ENCODE measurements around the gene CARD11. TPM values are rescaled to one million over a fixed set of nuclear protein-coding genes. Genes with fewer than 3 reads are reported as not detected.

CARD11 gene
- total and polyA plus RNA-seq, 10 donors, result 30.3 to 72.6 (median 48.8) TPM

DNA sequence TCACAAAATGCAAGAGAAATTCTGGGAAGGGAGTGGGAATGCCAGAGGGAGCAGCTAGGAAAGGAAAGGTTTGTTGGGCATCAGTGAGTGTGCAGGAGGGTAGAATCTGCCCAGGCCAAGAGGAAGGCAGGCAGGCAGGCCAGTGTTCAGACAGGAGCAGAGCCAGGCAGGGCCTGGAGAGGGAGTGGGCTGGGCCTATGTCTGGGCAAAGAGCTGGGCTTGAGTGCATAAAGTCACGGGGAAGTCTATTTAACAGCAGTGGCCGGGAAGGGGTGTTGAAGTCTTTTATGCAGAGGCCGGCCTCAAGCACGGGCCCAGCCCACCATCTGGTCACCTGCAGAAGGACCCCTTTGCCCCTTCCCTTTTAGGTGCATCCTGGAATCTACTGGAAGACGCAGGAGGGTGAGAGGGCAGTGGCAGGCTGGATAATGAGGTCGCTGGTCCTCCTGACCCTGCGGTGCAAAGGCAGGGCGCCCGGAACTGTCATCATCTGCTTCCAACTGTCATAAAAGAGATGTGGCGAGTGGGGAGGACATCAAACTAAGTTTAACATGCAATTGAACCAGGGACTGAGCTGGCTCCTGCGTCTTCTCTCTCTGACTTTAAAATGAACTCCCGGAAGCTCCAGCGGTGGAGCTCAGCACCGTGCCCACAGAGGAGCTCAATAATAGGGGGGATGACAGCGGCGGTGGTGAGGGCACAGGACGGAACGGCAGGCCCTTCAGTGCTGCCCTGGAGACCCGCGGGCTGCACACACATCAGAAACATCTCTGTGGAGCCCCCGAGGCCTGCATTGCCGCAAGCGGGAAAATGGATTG lies 29.5 kb downstream of the CARD11 start:
- 85 to 94% (median 89%) methylated on average over 23 of the region's 23 CpGs for WGBS, 5 donors
- intact Hi-C loops (cut with DNase I; ENCODE audit: low total_unique reads), result no loop called here
- Histone ChIP-seq H3K9me3 (peaks cover 0 to 12% (median 3%) of the 10 kb centered on the region in 8 donors), H3K36me3 (peaks cover 0 to 62% (median 8%) of the 10 kb centered on the region in 6 donors), H3K4me1 (peaks cover 0 to 28% (median 13%) of the 10 kb centered on the region in 6 donors), H3K4me3 (no peak overlapping the region), H3K27me3 (replicated peaks in 1 of 7) (no peaks in the 10 kb centered on the region), H3K27ac (no peak overlapping the region)
- peak; percentile 61 for DNase-seq
- TF ChIP-seq POLR2AphosphoS5 (IDR thresholded peaks at IDR 0.05) (peak in 1 of 3 donors; percentile 42), POLR2A (IDR thresholded peaks at IDR 0.05) (no peak)
- TF ChIP-seq, protein P1, sequence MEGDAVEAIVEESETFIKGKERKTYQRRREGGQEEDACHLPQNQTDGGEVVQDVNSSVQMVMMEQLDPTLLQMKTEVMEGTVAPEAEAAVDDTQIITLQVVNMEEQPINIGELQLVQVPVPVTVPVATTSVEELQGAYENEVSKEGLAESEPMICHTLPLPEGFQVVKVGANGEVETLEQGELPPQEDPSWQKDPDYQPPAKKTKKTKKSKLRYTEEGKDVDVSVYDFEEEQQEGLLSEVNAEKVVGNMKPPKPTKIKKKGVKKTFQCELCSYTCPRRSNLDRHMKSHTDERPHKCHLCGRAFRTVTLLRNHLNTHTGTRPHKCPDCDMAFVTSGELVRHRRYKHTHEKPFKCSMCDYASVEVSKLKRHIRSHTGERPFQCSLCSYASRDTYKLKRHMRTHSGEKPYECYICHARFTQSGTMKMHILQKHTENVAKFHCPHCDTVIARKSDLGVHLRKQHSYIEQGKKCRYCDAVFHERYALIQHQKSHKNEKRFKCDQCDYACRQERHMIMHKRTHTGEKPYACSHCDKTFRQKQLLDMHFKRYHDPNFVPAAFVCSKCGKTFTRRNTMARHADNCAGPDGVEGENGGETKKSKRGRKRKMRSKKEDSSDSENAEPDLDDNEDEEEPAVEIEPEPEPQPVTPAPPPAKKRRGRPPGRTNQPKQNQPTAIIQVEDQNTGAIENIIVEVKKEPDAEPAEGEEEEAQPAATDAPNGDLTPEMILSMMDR (IDR thresholded peaks at IDR 0.05 in 8 of 11, conservative IDR thresholded peaks at IDR 0.05 in 3 of 11), result no peak

DNA sequence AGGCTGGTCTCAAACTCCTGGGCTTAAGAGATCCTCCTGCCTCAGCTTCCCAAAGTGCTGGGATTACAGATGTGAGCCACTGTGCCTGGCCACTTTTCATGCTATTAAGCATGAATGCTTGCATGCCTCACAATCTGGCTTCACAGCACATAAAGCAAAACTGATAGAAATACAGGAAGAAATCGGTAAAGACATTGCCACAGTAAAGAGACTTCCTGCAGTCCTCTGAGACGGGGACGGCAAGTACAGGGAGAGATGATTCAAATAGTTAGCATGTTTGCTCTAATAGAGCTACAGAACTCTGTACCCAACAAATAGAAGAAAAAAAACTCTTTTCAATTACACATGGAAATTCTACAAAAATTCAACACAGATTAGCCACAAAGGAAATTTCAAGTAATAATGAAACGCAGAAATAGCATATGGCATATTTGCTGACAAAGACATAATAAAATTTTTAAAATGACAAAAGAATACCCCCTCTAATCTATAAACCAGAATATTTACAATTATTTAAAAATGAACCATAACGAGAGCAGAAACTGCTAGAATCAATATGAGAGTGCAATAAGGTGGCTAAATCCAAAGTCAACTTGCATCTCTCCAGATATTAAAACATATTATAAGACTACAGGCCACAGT lies 32.3 kb downstream of the CARD11 start:
- no peak for DNase-seq
- peaks cover 0 to 28% (median 13%) of the 10 kb centered on the region in 6 donors for H3K4me1 ChIP-seq
- TF ChIP-seq, protein P1 (IDR thresholded peaks at IDR 0.05 in 8 of 11, conservative IDR thresholded peaks at IDR 0.05 in 3 of 11), result no peak
- TF ChIP-seq POLR2A (IDR thresholded peaks at IDR 0.05) (no peak), POLR2AphosphoS5 (IDR thresholded peaks at IDR 0.05) (no peak)
- peak overlapping the region in 1 of 8 donors; percentile 48 for H3K27ac ChIP-seq
- no peak overlapping the region for H3K4me3 ChIP-seq
- peaks cover 0 to 38% (median 6%) of the 10 kb centered on the region in 6 donors for H3K36me3 ChIP-seq
- H3K27me3 ChIP-seq (replicated peaks in 1 of 7), result no peaks in the 10 kb centered on the region
- intact Hi-C loops (cut with DNase I; ENCODE audit: low total_unique reads), result no loop called here
- peaks cover 0 to 10% (median 3%) of the 10 kb centered on the region in 8 donors for H3K9me3 ChIP-seq
- 49 to 62% (median 58%) methylated on average over 5 of the region's 5 CpGs for WGBS, 5 donors

DNA sequence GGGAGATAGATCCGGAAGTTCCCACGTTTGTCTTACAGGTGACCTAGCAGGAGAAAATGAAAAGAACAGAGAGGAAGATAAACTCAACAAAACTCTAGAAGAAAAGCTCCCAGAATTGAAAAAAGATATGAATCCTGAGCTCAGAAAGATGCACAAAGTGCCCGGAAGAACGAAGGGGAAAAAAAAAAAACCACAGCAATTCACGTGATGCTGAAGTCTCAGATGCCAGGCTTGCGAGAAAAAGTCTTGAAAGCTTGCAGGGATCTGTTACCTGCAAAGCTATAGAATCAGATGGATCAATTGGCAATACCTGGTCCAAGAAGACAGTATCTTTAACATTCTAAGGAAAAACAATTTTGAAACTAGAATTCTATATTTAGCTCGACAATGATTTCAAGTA lies 33.5 kb downstream of the CARD11 start:
- Histone ChIP-seq H3K27me3 (replicated peaks in 1 of 7) (no peaks in the 10 kb centered on the region), H3K36me3 (peaks cover 0 to 32% (median 6%) of the 10 kb centered on the region in 6 donors), H3K9me3 (peaks cover 0 to 10% (median 3%) of the 10 kb centered on the region in 8 donors), H3K4me1 (peaks cover 0 to 28% (median 13%) of the 10 kb centered on the region in 6 donors), H3K4me3 (no peak overlapping the region), H3K27ac (no peak overlapping the region)
- WGBS, 5 donors, result 76 to 85% (median 79%) methylated on average over 7 of the region's 7 CpGs
- intact Hi-C loops (cut with DNase I; ENCODE audit: low total_unique reads), result no loop called here
- TF ChIP-seq POLR2A (IDR thresholded peaks at IDR 0.05) (no peak), POLR2AphosphoS5 (IDR thresholded peaks at IDR 0.05) (no peak)
- TF ChIP-seq, protein P1 (IDR thresholded peaks at IDR 0.05 in 8 of 11, conservative IDR thresholded peaks at IDR 0.05 in 3 of 11), result no peak
- no peak for DNase-seq

DNA sequence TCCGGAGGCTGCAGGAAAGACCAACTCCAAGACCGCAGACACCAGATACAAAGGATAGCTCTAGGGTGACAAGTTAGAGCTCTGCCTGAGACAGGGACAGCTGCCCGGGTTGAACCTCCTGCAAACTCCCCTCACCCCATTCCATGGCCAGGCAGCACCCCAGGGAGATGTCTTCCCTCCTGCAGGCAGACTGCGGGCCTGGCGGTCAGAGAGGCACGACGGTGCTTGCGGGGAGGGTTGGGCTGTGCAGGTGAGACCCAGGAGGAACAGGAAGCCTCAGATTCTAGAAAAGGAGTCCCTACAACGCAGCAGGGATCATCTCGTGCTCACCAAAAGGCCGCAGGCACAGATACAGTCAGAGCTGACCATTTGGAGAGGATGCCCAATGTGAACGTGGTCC lies 34.6 kb downstream of the CARD11 start:
- peaks cover 0 to 10% (median 3%) of the 10 kb centered on the region in 8 donors for H3K9me3 ChIP-seq
- peaks cover 0 to 28% (median 13%) of the 10 kb centered on the region in 6 donors for H3K4me1 ChIP-seq
- H3K4me3 ChIP-seq, result no peak overlapping the region
- no peak for DNase-seq
- no peak for TF ChIP-seq POLR2AphosphoS5 (IDR thresholded peaks at IDR 0.05)
- TF ChIP-seq, protein P1 (IDR thresholded peaks at IDR 0.05 in 8 of 11, conservative IDR thresholded peaks at IDR 0.05 in 3 of 11), result no peak
- TF ChIP-seq POLR2A (IDR thresholded peaks at IDR 0.05), result no peak
- intact Hi-C loops (cut with DNase I; ENCODE audit: low total_unique reads), result no loop called here
- H3K36me3 ChIP-seq, result peaks cover 0 to 25% (median 3%) of the 10 kb centered on the region in 6 donors
- WGBS, 5 donors, result 92 to 95% (median 93%) methylated on average over 12 of the region's 12 CpGs
- no peaks in the 10 kb centered on the region for H3K27me3 ChIP-seq (replicated peaks in 1 of 7)
- H3K27ac ChIP-seq, result no peak overlapping the region

All from spleen (tissue), 11 donors.